ENCODE measurements around the gene NDUFA8.

Gene NDUFA8

DNA sequence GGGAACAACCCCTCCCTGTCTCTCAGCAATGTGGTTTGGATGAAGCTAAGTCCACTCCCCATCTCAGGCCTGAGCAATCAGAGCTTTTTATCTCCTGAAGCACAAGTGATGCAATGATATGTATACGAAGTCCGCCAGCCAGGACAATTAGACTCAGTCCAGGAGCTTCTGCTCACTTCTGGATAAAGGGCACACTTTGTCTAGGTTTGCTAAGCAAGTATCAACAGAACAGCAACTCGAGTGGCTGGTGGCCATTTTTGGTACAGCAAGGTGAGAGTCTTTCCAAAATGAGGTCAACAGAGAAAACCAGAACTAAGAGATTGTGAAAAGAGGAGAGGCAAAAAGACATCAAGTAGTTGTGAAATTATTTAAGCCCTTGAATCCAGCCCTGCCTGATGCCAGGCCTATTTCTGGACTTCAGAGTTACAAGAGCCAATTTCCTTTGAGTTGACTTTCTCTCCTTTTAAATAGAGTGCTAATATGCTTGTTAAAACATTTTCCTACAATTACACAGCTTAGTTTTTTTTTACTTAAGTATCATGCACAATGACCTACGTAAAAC lies 8.2 kb downstream of the NDUFA8 start:
- no peak for TF ChIP-seq POLR2A (IDR thresholded peaks at IDR 0.05; ENCODE audit: extremely low read depth, insufficient read length)
- TF ChIP-seq, protein P1, sequence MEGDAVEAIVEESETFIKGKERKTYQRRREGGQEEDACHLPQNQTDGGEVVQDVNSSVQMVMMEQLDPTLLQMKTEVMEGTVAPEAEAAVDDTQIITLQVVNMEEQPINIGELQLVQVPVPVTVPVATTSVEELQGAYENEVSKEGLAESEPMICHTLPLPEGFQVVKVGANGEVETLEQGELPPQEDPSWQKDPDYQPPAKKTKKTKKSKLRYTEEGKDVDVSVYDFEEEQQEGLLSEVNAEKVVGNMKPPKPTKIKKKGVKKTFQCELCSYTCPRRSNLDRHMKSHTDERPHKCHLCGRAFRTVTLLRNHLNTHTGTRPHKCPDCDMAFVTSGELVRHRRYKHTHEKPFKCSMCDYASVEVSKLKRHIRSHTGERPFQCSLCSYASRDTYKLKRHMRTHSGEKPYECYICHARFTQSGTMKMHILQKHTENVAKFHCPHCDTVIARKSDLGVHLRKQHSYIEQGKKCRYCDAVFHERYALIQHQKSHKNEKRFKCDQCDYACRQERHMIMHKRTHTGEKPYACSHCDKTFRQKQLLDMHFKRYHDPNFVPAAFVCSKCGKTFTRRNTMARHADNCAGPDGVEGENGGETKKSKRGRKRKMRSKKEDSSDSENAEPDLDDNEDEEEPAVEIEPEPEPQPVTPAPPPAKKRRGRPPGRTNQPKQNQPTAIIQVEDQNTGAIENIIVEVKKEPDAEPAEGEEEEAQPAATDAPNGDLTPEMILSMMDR (IDR thresholded peaks at IDR 0.05; ENCODE audit: low read depth, low read length), result no peak
- H3K4me3 ChIP-seq (ENCODE audit: low read depth, low read length), result no peak overlapping the region
- DNase-seq (ENCODE audit: low read depth), result no peak

DNA sequence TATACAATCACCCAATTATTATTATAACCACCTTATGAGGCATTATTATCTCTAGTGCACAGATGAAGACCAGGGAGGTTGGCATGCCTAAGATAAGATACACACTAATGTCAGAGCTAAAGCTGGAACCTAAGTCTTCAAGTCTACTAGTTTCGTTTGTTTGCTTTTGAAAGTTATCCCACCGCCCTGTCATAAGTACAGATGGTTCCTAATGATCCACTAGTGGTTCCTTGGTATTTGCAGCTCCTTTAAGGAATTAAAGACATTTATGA lies 14.1 kb downstream of the NDUFA8 start:
- TF ChIP-seq MYC (IDR thresholded peaks at IDR 0.05; ENCODE audit: low read depth, low read length), result no peak
- TF ChIP-seq, protein P2, sequence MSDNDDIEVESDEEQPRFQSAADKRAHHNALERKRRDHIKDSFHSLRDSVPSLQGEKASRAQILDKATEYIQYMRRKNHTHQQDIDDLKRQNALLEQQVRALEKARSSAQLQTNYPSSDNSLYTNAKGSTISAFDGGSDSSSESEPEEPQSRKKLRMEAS (IDR thresholded peaks at IDR 0.05; ENCODE audit: low read depth, low read length), result no peak
- no peak for TF ChIP-seq POLR2A (IDR thresholded peaks at IDR 0.05; ENCODE audit: extremely low read depth, insufficient read length)
- TF ChIP-seq, protein P1 (IDR thresholded peaks at IDR 0.05; ENCODE audit: low read depth, low read length), result no peak
- H3K4me3 ChIP-seq (ENCODE audit: low read depth, low read length), result no peak overlapping the region
- no peak for DNase-seq (ENCODE audit: low read depth)

GRCh38 chr9:122144836-122145591 lies 14.6 kb downstream of the NDUFA8 start:
- DNase-seq (ENCODE audit: low read depth), result peak; percentile 28
- TF ChIP-seq, protein P1 (IDR thresholded peaks at IDR 0.05; ENCODE audit: low read depth, low read length), result peak; percentile 58
- TF ChIP-seq MYC (IDR thresholded peaks at IDR 0.05; ENCODE audit: low read depth, low read length), result no peak
- TF ChIP-seq, protein P2 (IDR thresholded peaks at IDR 0.05; ENCODE audit: low read depth, low read length), result no peak
- TF ChIP-seq POLR2A (IDR thresholded peaks at IDR 0.05; ENCODE audit: extremely low read depth, insufficient read length), result no peak
- no peak overlapping the region for H3K4me3 ChIP-seq (ENCODE audit: low read depth, low read length)

DNA sequence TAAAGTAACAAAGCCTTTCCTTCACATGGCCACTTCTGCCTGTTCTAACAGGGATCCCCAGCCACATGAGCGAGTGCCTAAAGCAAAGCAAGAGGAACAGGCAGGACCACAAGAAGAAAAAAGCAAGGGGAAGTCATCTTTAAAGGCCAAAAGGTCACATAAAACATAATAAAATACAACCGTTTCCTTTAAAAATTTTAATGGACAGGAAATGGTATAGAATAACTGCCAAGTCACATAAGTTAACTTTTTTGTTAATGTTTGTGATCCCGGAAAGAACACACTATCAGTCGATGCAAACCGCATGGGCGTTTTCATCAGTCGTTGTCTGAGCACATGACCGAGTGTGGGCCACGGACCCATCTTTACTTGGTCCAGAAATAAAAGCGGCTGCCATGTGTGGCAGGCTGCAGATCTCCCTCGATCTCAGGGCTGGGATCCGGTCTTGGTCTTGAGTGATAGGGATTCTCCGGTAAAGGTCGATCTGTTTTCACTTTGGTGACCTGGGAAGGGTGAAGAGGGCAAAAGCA lies 15.6 kb downstream of the NDUFA8 start:
- no peak for DNase-seq (ENCODE audit: low read depth)
- TF ChIP-seq POLR2A (IDR thresholded peaks at IDR 0.05; ENCODE audit: extremely low read depth, insufficient read length) (no peak), MYC (IDR thresholded peaks at IDR 0.05; ENCODE audit: low read depth, low read length) (no peak)
- TF ChIP-seq, protein P2 (IDR thresholded peaks at IDR 0.05; ENCODE audit: low read depth, low read length), result no peak
- TF ChIP-seq, protein P1 (IDR thresholded peaks at IDR 0.05; ENCODE audit: low read depth, low read length), result no peak
- no peak overlapping the region for H3K4me3 ChIP-seq (ENCODE audit: low read depth, low read length)

- no peak for TF ChIP-seq MYC (IDR thresholded peaks at IDR 0.05; ENCODE audit: low read depth, low read length)
- no peak for TF ChIP-seq POLR2A (IDR thresholded peaks at IDR 0.05; ENCODE audit: extremely low read depth, insufficient read length)
- TF ChIP-seq, protein P2 (IDR thresholded peaks at IDR 0.05; ENCODE audit: low read depth, low read length), result no peak
- H3K4me3 ChIP-seq (ENCODE audit: low read depth, low read length), result no peak overlapping the region
- DNase-seq (ENCODE audit: low read depth), result no peak
These were observed 16.3 kb downstream of the NDUFA8 start for GRCh38 chr9:122143296-122143695.

DNA sequence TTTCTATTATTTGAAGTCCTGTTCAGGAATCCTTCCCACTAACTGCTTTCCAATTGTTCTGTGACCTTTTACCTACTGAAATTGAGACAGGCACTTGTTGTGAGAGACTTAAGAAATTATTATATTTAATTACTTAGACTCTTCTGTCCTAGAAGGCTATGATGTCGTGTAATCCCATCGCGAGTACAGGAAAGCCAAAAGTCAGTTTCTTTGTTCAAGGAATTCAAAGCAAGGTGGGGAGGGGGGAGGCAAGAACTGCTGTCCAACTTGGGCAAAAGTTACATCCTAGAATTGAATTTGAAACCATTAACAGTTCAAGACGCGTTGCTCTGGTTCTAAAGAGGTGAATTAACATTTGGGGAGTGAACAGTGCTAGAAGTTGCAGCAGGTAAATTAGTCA lies 17.9 kb downstream of the NDUFA8 start:
- no peak overlapping the region for H3K4me3 ChIP-seq (ENCODE audit: low read depth, low read length)
- TF ChIP-seq, protein P1 (IDR thresholded peaks at IDR 0.05; ENCODE audit: low read depth, low read length), result no peak
- TF ChIP-seq, protein P2 (IDR thresholded peaks at IDR 0.05; ENCODE audit: low read depth, low read length), result no peak
- TF ChIP-seq MYC (IDR thresholded peaks at IDR 0.05; ENCODE audit: low read depth, low read length) (no peak), POLR2A (IDR thresholded peaks at IDR 0.05; ENCODE audit: extremely low read depth, insufficient read length) (no peak)
- DNase-seq (ENCODE audit: low read depth), result no peak
